Measurements from ENCODE around the gene TMEM245.

The TMEM245 gene

DNA sequence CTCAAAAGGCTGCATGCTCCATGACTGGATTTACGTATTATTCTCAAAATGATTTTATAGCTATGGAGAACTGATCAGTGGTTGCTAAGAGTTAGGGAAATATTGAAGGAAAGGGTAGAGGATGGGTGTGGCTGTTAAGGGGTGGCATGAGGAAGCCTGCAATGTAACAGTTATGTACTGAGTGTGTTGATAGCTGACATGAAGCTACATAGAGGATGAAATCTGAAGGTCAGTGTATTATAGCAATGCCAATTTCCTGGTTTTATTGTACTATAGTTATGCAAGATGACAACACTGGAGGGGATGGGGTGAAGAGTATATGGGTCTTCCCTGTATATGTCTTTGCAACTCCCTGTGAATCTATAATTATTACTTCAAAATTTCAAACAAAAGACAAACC, 51.0 kb downstream of the TMEM245 start:
- Histone ChIP-seq H3K9me3 (ENCODE audit: control insufficient read depth, insufficient read depth, low read length) (no peaks in the 10 kb centered on the region), H3K4me2 (ENCODE audit: low read length) (no peak overlapping the region), H3K27me3 (ENCODE audit: control insufficient read depth, low read length) (no peaks in the 10 kb centered on the region), H3K4me3 (ENCODE audit: low read length) (no peak overlapping the region), H3K9me2 (replicated peaks; ENCODE audit: control insufficient read depth, low read length) (no peaks in the 10 kb centered on the region), H3K27ac (ENCODE audit: low read depth, low read length) (no peak overlapping the region), H3K36me3 (ENCODE audit: control insufficient read depth, low read length) (peaks cover 69% of the 10 kb centered on the region), H4K20me1 (ENCODE audit: control insufficient read depth, insufficient read depth, low read depth, low read length) (no peaks in the 10 kb centered on the region), H3F3A (ENCODE audit: control insufficient read depth, insufficient read depth) (no peaks in the 10 kb centered on the region), H3K79me2 (ENCODE audit: control insufficient read depth, low read length) (no peaks in the 10 kb centered on the region), H3K4me1 (ENCODE audit: control insufficient read depth, low read length) (no peaks in the 10 kb centered on the region)
- TF ChIP-seq EZH2phosphoT487 (IDR thresholded peaks at IDR 0.05; ENCODE audit: borderline replicate concordance, low read length) = no peak
- TF ChIP-seq, protein P1, sequence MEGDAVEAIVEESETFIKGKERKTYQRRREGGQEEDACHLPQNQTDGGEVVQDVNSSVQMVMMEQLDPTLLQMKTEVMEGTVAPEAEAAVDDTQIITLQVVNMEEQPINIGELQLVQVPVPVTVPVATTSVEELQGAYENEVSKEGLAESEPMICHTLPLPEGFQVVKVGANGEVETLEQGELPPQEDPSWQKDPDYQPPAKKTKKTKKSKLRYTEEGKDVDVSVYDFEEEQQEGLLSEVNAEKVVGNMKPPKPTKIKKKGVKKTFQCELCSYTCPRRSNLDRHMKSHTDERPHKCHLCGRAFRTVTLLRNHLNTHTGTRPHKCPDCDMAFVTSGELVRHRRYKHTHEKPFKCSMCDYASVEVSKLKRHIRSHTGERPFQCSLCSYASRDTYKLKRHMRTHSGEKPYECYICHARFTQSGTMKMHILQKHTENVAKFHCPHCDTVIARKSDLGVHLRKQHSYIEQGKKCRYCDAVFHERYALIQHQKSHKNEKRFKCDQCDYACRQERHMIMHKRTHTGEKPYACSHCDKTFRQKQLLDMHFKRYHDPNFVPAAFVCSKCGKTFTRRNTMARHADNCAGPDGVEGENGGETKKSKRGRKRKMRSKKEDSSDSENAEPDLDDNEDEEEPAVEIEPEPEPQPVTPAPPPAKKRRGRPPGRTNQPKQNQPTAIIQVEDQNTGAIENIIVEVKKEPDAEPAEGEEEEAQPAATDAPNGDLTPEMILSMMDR (IDR thresholded peaks at IDR 0.05; ENCODE audit: low read depth, low read length, poor library complexity, severe bottlenecking) = no peak

DNA sequence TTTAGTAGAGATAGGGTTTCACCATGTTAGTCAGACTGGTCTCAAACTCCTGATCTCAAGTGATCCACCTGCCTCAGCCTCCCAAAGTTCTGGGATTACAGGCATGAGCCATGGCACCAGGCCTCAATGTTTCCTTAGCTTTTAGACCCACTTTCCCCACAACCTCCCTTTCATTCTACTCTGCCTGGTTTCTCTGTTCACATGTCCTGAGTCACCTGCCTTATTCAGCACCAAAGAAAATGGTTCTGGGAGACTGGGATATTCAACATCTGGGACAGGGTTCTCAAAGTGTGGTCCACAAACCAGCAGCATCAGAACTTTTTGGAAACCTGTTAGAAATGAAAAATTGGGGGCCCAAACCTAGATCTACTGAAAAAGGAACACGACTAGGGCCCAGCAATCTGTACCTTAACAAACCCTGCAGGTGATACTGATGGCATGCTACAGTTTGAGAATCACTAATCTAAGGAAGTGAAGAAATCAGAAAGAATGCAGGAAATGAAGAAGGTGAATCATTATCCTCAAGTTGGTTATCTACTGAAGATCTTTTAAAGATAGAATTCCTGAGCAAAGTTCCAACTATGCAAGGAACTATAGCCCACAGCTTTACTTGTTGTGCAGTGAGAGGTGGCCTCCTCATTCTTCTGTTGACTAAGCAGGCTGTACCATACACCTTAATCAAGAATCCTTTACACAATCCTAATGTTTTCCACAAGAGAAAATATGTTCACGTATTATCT, 54.6 kb downstream of the TMEM245 start:
- no peaks in the 10 kb centered on the region for H3K9me2 ChIP-seq (replicated peaks; ENCODE audit: control insufficient read depth, low read length)
- H3K79me2 ChIP-seq (ENCODE audit: control insufficient read depth, low read length) = no peaks in the 10 kb centered on the region
- H3K27me3 ChIP-seq (ENCODE audit: control insufficient read depth, low read length) = no peaks in the 10 kb centered on the region
- no peaks in the 10 kb centered on the region for H4K20me1 ChIP-seq (ENCODE audit: control insufficient read depth, insufficient read depth, low read depth, low read length)
- TF ChIP-seq EZH2phosphoT487 (IDR thresholded peaks at IDR 0.05; ENCODE audit: borderline replicate concordance, low read length) = no peak
- TF ChIP-seq, protein P1 (IDR thresholded peaks at IDR 0.05; ENCODE audit: low read depth, low read length, poor library complexity, severe bottlenecking) = no peak
- no peak overlapping the region for H3K4me2 ChIP-seq (ENCODE audit: low read length)
- no peaks in the 10 kb centered on the region for H3K4me1 ChIP-seq (ENCODE audit: control insufficient read depth, low read length)
- peaks cover 81% of the 10 kb centered on the region for H3K36me3 ChIP-seq (ENCODE audit: control insufficient read depth, low read length)
- no peaks in the 10 kb centered on the region for H3K9me3 ChIP-seq (ENCODE audit: control insufficient read depth, insufficient read depth, low read length)
- no peak overlapping the region for H3K27ac ChIP-seq (ENCODE audit: low read depth, low read length)
- no peak overlapping the region for H3K4me3 ChIP-seq (ENCODE audit: low read length)
- no peaks in the 10 kb centered on the region for H3F3A ChIP-seq (ENCODE audit: control insufficient read depth, insufficient read depth)

DNA sequence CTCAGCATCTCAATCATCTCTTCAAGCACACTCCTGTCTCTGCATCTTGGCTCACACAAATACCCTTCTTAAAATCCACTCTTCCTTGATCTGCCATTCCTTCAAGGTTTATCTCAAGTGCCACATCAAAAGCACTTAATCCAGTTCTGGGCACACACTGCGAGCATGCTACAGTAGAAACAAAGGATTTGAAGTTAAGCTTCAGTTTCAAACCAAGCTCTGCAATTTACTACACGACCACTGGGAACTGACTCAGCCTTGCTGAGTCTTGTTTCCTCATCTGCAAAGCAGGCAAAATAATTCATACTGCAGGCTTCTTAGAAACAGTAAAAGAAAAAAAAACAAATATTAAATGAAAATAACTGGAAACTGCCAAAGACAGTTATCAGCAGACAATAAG, 56.0 kb downstream of the TMEM245 start:
- Histone ChIP-seq H3F3A (ENCODE audit: control insufficient read depth, insufficient read depth) (no peaks in the 10 kb centered on the region), H3K79me2 (ENCODE audit: control insufficient read depth, low read length) (no peaks in the 10 kb centered on the region), H3K36me3 (ENCODE audit: control insufficient read depth, low read length) (peaks cover 78% of the 10 kb centered on the region), H3K9me3 (ENCODE audit: control insufficient read depth, insufficient read depth, low read length) (no peaks in the 10 kb centered on the region), H3K27me3 (ENCODE audit: control insufficient read depth, low read length) (no peaks in the 10 kb centered on the region), H3K4me3 (ENCODE audit: low read length) (no peak overlapping the region), H3K27ac (ENCODE audit: low read depth, low read length) (no peak overlapping the region), H4K20me1 (ENCODE audit: control insufficient read depth, insufficient read depth, low read depth, low read length) (no peaks in the 10 kb centered on the region), H3K9me2 (replicated peaks; ENCODE audit: control insufficient read depth, low read length) (no peaks in the 10 kb centered on the region), H3K4me2 (ENCODE audit: low read length) (no peak overlapping the region), H3K4me1 (ENCODE audit: control insufficient read depth, low read length) (no peaks in the 10 kb centered on the region)
- TF ChIP-seq, protein P1 (IDR thresholded peaks at IDR 0.05; ENCODE audit: low read depth, low read length, poor library complexity, severe bottlenecking) = no peak
- TF ChIP-seq EZH2phosphoT487 (IDR thresholded peaks at IDR 0.05; ENCODE audit: borderline replicate concordance, low read length) = no peak

All from DOHH2 (cell line).